Smooth muscle cell (in vitro differentiated cells): Measurements from ENCODE around the gene HDAC4. TPM values are rescaled to one million over a fixed set of nuclear protein-coding genes. Genes with fewer than 3 reads are reported as not detected.

ENCODE experiments used
- DNase-seq: peaks from one replicate; lab custom pipeline; 2025; ENCODE audit not compliant: unreplicated experiment; lab: John Stamatoyannopoulos, UW
- H2AFZ ChIP-seq: fragments of 200-600 bp; sonication (generic); 2 replicates; pipeline ENCODE4 v1.6.0; 2016; ENCODE audit warnings: antibody characterized with exemption, low read depth, mild to moderate bottlenecking
- H3F3A ChIP-seq: fragments of 200-600 bp; sonication (generic); 2 replicates; pipeline ENCODE4 v1.6.0; 2017; ENCODE audit warnings: antibody characterized with exemption, low read depth
- H3K27ac ChIP-seq: fragments of 200-600 bp; sonication (generic); 2 replicates; pipeline ENCODE4 v1.5.1; 2016; ENCODE audit warnings: low read depth, mild to moderate bottlenecking
- H3K27me3 ChIP-seq: fragments of 200-600 bp; sonication (generic); 2 replicates; pipeline ENCODE4 v1.6.1; 2016; ENCODE audit warnings: low read depth, mild to moderate bottlenecking
- H3K36me3 ChIP-seq: fragments of 200-600 bp; sonication (generic); 2 replicates; pipeline ENCODE4 v1.5.1; 2016; ENCODE audit warnings: low read depth
- H3K4me1 ChIP-seq: fragments of 200-600 bp; sonication (generic); 2 replicates; pipeline ENCODE4 v1.5.1; 2016; ENCODE audit warnings: low read depth
- H3K4me2 ChIP-seq: fragments of 200-600 bp; sonication (generic); 2 replicates; pipeline ENCODE4 v1.6.0; 2016; ENCODE audit warnings: mild to moderate bottlenecking
- H3K4me3 ChIP-seq: fragments of 200-600 bp; sonication (generic); 2 replicates; pipeline ENCODE4 v1.5.1; 2016; ENCODE audit warnings: mild to moderate bottlenecking
- H3K79me2 ChIP-seq: fragments of 200-600 bp; sonication (generic); 2 replicates; pipeline ENCODE4 v1.6.0; 2016; ENCODE audit warnings: low read depth, mild to moderate bottlenecking
- H3K9ac ChIP-seq: fragments of 200-600 bp; sonication (generic); 2 replicates; pipeline ENCODE4 v1.6.0; 2016; ENCODE audit warnings: low read depth
- H3K9me3 ChIP-seq: fragments of 200-600 bp; sonication (generic); replicated peaks from 2 replicates; pipeline ENCODE4 v1.5.1; 2016; ENCODE audit warnings: low read depth
- H4K20me1 ChIP-seq: fragments of 200-600 bp; sonication (generic); 2 replicates; pipeline ENCODE4 v1.6.0; 2016; ENCODE audit warnings: low read depth
- WGBS: methylation state at CpG from one replicate; pipeline ENCODE4 v1.1.7; 2016; ENCODE audit warnings: low lambda C conversion rate; 5-methylcytosine and 5-hydroxymethylcytosine counted together
- polyA plus RNA-seq: library from polyadenylated mRNA; unstranded; fragments of >200 nt; fragmentation: Nextera tagmentation; extraction: Ambion mirVana; gene quantifications from 2 replicates; pipeline ENCODE4 v1.2.1, GENCODE V29; 2016
- total RNA-seq: library from RNA; depleted of rRNA; stranded (reverse); fragments of >200 nt; gene quantifications from 2 replicates; pipeline ENCODE4 v1.2.3, GENCODE V29; 2014
- TF ChIP-seq, protein P1 (sequence below): fragments of 200-600 bp; sonication (generic); IDR thresholded peaks from 2 replicates; pipeline ENCODE4 v1.5.1; 2017; ENCODE audit warnings: borderline replicate concordance, mild to moderate bottlenecking, antibody characterized with exemption; ENCODE audit not compliant: insufficient read depth, poor library complexity, severe bottlenecking

The HDAC4 gene
- total and polyA plus RNA-seq, 2 experiments from 2014 or later, result 6.2 to 35.7 TPM

DNA sequence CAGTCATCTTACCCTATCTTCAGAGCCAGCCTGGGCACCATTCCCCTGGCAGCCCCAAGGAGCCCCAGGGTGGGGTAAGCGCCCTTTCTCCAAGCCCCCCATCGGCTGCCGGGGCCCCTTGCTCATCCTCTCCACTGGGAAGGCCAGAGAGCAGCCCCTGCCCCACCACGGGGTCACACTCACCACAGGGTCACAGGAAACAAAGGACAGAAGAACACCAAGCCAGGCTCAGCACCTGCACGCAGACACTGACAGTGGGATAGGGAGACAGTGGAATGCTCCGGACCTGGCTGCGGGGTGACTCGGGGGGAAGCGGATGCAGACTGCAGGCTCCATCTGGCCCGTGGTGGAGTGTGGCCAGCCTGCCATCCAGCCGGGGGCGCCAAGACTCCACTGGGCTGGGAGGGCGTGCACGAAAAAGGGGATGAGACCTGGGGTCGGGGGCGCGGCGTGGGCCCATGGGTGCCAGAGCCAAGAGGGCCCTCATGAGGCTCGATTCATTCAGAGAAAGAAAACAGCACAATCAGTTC, 21.1 kb downstream of the HDAC4 start:
- no peak overlapping the region for H3K4me2 ChIP-seq
- no peak overlapping the region for H3K4me3 ChIP-seq
- H3K9me3 ChIP-seq, result no peaks in the 10 kb centered on the region
- 98% methylated on average over 19 of the region's 19 CpGs for WGBS
- no peaks in the 10 kb centered on the region for H3K27me3 ChIP-seq
- H3K36me3 ChIP-seq, result no peaks in the 10 kb centered on the region
- peaks cover 92% of the 10 kb centered on the region for H4K20me1 ChIP-seq
- peaks cover 15% of the 10 kb centered on the region for H3K79me2 ChIP-seq
- H3K27ac ChIP-seq, result no peak overlapping the region
- H3K9ac ChIP-seq, result no peak overlapping the region
- DNase-seq, result no peak
- TF ChIP-seq, protein P1, sequence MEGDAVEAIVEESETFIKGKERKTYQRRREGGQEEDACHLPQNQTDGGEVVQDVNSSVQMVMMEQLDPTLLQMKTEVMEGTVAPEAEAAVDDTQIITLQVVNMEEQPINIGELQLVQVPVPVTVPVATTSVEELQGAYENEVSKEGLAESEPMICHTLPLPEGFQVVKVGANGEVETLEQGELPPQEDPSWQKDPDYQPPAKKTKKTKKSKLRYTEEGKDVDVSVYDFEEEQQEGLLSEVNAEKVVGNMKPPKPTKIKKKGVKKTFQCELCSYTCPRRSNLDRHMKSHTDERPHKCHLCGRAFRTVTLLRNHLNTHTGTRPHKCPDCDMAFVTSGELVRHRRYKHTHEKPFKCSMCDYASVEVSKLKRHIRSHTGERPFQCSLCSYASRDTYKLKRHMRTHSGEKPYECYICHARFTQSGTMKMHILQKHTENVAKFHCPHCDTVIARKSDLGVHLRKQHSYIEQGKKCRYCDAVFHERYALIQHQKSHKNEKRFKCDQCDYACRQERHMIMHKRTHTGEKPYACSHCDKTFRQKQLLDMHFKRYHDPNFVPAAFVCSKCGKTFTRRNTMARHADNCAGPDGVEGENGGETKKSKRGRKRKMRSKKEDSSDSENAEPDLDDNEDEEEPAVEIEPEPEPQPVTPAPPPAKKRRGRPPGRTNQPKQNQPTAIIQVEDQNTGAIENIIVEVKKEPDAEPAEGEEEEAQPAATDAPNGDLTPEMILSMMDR, result no peak
- H2AFZ ChIP-seq, result no peak overlapping the region
- H3K4me1 ChIP-seq, result no peaks in the 10 kb centered on the region
- no peaks in the 10 kb centered on the region for H3F3A ChIP-seq

DNA sequence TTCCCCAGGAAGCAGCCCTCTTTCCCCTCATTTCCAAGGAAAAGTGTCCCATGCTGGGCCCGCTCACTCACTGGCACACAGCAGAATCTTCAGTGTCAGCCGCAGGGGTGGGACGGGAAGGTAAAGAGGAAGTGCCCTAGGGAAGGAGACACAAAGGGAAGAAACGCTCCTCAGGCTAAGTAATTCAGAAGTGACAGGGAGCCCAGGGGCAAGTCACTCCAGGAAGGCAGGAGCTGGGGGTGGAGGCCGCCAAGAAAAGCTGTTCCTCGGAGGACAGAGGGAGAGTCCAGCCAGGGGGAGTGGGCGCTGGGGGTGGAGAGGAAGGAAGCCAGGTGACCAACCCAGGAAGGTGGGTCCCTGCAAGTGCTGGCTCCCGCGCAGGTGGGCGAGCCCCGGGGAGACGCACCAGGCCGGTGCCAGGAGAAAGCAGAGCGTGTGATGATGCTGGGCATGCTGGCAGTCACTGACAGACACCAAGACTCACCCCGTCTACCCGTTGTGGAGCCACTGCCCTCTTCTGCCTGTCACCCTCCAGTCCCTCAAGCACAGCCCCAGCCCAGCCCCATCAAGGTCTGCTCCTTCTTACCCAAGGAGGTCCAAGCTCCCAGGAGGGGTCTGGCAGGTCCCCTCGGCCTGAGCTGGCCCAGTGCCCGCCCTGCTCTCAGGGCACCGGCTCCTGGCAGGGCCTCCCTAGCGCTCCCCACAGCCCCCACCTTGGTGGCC, 21.7 kb downstream of the HDAC4 start:
- H3K9me3 ChIP-seq, result no peaks in the 10 kb centered on the region
- H2AFZ ChIP-seq, result no peak overlapping the region
- no peaks in the 10 kb centered on the region for H3F3A ChIP-seq
- no peak overlapping the region for H3K9ac ChIP-seq
- no peak overlapping the region for H3K4me2 ChIP-seq
- H3K27ac ChIP-seq, result no peak overlapping the region
- H3K27me3 ChIP-seq, result no peaks in the 10 kb centered on the region
- no peak for DNase-seq
- H3K79me2 ChIP-seq, result peaks cover 15% of the 10 kb centered on the region
- H3K36me3 ChIP-seq, result no peaks in the 10 kb centered on the region
- H3K4me3 ChIP-seq, result no peak overlapping the region
- H3K4me1 ChIP-seq, result no peaks in the 10 kb centered on the region
- 98% methylated on average over 20 of the region's 20 CpGs for WGBS
- peaks cover 89% of the 10 kb centered on the region for H4K20me1 ChIP-seq
- TF ChIP-seq, protein P1, result no peak

DNA sequence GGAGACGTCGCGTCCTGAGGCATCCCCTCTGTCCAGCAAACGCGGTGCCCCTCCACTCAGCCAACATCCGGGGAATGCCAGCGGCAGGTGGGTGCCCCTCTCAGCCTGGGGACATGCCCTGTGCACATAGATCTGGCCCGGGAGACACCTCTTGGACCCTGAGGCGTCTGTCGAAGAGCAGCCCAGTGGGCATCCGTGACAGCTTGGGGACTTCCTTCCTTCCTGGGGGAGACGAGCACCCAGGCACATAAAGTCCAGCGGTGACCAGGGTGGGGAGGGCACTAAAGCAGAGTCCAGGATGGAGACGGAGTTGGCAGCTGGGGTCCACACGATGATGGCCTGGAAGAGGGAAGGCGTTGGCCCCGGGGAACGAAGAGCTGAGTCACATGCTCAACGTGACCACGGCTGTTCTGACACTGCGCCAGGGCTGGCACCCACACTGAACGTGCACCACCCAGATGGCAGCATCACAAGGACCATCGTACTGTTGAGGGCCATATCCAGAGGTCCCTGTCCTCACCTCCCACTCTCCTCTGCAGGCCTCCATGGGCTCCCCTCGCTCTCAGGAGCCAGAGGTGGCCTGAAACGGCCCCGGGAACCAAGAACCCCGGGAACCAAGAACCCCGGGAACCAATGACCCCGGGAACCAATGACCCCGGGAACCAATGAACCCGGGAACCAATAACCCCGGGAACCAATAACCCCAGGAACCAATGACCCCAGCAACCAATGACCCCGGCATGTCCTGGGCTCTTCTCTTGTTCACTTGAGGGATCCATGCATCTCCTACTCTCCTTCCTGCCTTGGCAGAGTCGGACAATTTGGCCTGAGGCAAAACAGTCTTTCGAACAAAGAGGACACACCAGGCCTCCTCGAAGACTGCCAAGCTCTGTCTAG, 22.6 kb downstream of the HDAC4 start:
- Histone ChIP-seq H3K9ac (no peak overlapping the region), H3K36me3 (no peaks in the 10 kb centered on the region), H3K4me2 (no peak overlapping the region), H4K20me1 (peaks cover 89% of the 10 kb centered on the region), H2AFZ (no peak overlapping the region), H3K4me3 (no peak overlapping the region), H3F3A (no peaks in the 10 kb centered on the region), H3K27me3 (no peaks in the 10 kb centered on the region), H3K27ac (no peak overlapping the region), H3K9me3 (no peaks in the 10 kb centered on the region), H3K4me1 (no peaks in the 10 kb centered on the region), H3K79me2 (peaks cover 20% of the 10 kb centered on the region)
- DNase-seq, result no peak
- TF ChIP-seq, protein P1, result no peak
- 97% methylated on average over 36 of the region's 36 CpGs for WGBS
